ENCODE data around the gene MILR1. TPM values are rescaled to one million over a fixed set of nuclear protein-coding genes. Genes with fewer than 3 reads are reported as not detected.

Gene MILR1
- total RNA-seq (2014; rRNA removed; shearing (Covaris generic)), result not detected in 2 replicates

DNA sequence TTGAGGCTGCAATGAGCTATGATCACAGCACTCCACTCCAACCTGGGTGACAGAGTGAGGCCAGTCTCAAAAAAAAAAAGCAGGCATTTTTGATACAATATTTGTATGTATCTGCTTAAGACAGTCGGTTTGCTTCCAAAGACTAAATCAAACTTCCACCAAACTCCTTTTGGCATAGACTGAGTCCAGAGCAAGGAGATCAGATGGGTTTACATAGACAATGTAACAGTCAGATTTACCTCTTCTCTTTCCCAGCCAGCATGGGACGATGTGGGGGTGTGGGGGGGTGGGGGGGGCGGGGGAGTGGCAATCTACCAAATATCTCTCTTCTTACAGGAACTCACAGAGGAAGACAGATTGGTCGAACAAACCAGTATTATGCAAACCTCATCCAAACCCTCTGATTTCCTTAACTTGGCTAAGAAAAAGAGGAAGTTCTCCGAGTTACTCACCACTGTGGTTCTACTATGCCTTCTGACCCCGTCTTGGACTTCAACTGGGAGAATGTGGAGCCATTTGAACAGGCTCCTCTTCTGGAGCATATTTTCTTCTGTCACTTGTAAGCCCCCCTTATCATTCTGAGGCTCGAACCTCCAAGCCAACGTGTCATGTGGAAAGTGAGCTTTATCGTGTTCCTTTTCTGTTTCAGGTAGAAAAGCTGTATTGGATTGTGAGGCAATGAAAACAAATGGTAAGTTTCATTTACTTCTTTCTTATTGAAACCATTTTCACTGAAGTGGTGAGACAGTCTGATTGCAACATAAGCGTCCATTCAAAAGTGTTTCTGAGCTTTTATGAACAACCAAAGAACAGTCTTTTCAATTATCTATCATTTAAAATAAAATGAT is at the start of gene MILR1:
MILR1 (plus strand) TSS at position 451 of the 848 bp plus-strand sequence; CDS start at position 505, 54 bp downstream.
- no peaks in the 10 kb centered on the region for H3K36me3 ChIP-seq
- H3K9me3 ChIP-seq (replicated peaks), result no peaks in the 10 kb centered on the region
- H3K4me1 ChIP-seq (replicated peaks), result no peaks in the 10 kb centered on the region
- no peak within 1 kb of the TSS for H3K4me3 ChIP-seq
- H3K27me3 ChIP-seq (replicated peaks), result no peaks in the 10 kb centered on the region
- DNase-seq (ENCODE audit: low read depth in 1 of 2, low spot score in 2 of 2), result no peak
- no peak within 1 kb of the TSS for H3K27ac ChIP-seq

- no peak for DNase-seq (ENCODE audit: low read depth in 1 of 2, low spot score in 2 of 2)
- no peak overlapping the region for H3K4me3 ChIP-seq
- H3K9me3 ChIP-seq (replicated peaks), result no peaks in the 10 kb centered on the region
- H3K36me3 ChIP-seq, result no peaks in the 10 kb centered on the region
- H3K27ac ChIP-seq, result no peak overlapping the region
- H3K27me3 ChIP-seq (replicated peaks), result 0 out of 2 replicates have a peak, but pooled peaks cover 4% of the 10 kb centered on the region
- no peaks in the 10 kb centered on the region for H3K4me1 ChIP-seq (replicated peaks)
Measured at GRCh38 chr17:64399767-64400156, 49.2 kb upstream of the MILR1 start.

DNA sequence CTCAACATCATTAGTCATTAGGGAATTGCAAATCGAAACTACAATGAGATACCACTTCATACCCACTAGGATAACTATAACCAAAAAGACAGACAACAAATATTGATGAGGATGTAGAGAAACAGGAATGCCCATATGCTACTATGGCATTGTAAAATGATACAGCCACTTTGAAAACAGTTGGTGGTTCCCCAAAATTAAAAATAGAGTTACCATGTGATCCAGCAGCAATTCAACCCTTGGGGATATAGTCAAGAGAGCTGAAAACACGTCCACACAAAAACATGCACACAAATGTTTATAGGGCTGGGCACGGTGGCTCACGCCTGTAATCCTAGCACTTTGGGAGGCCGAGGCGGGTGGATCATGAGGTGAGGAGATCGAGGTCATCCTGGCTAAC is 48.3 kb upstream of the MILR1 start:
- no peak overlapping the region for H3K27ac ChIP-seq
- no peaks in the 10 kb centered on the region for H3K36me3 ChIP-seq
- no peak for DNase-seq (ENCODE audit: low read depth in 1 of 2, low spot score in 2 of 2)
- H3K9me3 ChIP-seq (replicated peaks), result no peaks in the 10 kb centered on the region
- 0 out of 2 replicates have a peak, but pooled peaks cover 3% of the 10 kb centered on the region for H3K27me3 ChIP-seq (replicated peaks)
- no peaks in the 10 kb centered on the region for H3K4me1 ChIP-seq (replicated peaks)
- H3K4me3 ChIP-seq, result no peak overlapping the region

DNA sequence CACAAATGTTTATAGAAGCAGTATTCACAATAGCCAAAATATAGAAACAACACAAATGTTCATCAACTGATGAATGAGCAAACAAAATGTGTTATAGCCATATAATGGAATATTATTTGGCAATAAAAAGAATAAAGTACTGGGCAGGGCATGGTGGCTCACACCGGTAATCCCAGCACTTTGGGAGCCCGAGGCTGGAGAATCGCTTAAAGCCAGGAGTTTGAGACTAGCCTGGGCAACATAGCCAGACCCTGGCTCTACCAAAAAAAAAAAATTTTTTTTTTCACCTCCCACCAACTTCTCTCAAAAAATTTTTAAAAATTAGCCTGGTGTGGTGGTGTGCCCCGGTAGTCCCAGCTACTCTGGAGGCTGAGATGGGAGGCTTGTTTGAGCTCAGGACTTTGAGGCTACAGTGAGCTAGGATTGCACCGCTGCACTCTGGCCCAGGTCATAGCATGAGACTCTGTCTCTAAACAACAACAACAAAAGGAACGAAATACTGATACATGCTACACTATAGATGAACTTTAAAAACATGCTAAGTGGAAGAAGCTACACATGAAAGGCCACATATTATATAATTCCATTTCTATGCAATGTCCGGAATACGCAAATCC is 47.6 kb upstream of the MILR1 start:
- DNase-seq (ENCODE audit: low read depth in 1 of 2, low spot score in 2 of 2), result no peak
- Histone ChIP-seq H3K36me3 (no peaks in the 10 kb centered on the region), H3K27me3 (replicated peaks) (no peaks in the 10 kb centered on the region), H3K4me1 (replicated peaks) (no peaks in the 10 kb centered on the region), H3K27ac (no peak overlapping the region), H3K9me3 (replicated peaks) (no peaks in the 10 kb centered on the region), H3K4me3 (no peak overlapping the region)

GRCh38 chr17:64401941-64402340 is 47.0 kb upstream of the MILR1 start:
- Histone ChIP-seq H3K4me3 (no peak overlapping the region), H3K27me3 (replicated peaks) (no peaks in the 10 kb centered on the region), H3K27ac (no peak overlapping the region), H3K4me1 (replicated peaks) (no peaks in the 10 kb centered on the region), H3K9me3 (replicated peaks) (no peaks in the 10 kb centered on the region), H3K36me3 (no peaks in the 10 kb centered on the region)
- no peak for DNase-seq (ENCODE audit: low read depth in 1 of 2, low spot score in 2 of 2)

- H3K9me3 ChIP-seq (replicated peaks), result no peaks in the 10 kb centered on the region
- no peak overlapping the region for H3K4me3 ChIP-seq
- H3K27me3 ChIP-seq (replicated peaks), result no peaks in the 10 kb centered on the region
- H3K36me3 ChIP-seq, result no peaks in the 10 kb centered on the region
- H3K4me1 ChIP-seq (replicated peaks), result no peaks in the 10 kb centered on the region
- no peak for DNase-seq (ENCODE audit: low read depth in 1 of 2, low spot score in 2 of 2)
- H3K27ac ChIP-seq, result no peak overlapping the region
Measured at GRCh38 chr17:64402469-64402868, 46.4 kb upstream of the MILR1 start.

GRCh38 chr17:64403881-64404460 is 44.9 kb upstream of the MILR1 start:
- Histone ChIP-seq H3K27ac (no peak overlapping the region), H3K27me3 (replicated peaks) (no peaks in the 10 kb centered on the region), H3K36me3 (no peaks in the 10 kb centered on the region), H3K4me3 (no peak overlapping the region), H3K9me3 (replicated peaks) (no peaks in the 10 kb centered on the region), H3K4me1 (replicated peaks) (no peaks in the 10 kb centered on the region)
- no peak for DNase-seq (ENCODE audit: low read depth in 1 of 2, low spot score in 2 of 2)

DNA sequence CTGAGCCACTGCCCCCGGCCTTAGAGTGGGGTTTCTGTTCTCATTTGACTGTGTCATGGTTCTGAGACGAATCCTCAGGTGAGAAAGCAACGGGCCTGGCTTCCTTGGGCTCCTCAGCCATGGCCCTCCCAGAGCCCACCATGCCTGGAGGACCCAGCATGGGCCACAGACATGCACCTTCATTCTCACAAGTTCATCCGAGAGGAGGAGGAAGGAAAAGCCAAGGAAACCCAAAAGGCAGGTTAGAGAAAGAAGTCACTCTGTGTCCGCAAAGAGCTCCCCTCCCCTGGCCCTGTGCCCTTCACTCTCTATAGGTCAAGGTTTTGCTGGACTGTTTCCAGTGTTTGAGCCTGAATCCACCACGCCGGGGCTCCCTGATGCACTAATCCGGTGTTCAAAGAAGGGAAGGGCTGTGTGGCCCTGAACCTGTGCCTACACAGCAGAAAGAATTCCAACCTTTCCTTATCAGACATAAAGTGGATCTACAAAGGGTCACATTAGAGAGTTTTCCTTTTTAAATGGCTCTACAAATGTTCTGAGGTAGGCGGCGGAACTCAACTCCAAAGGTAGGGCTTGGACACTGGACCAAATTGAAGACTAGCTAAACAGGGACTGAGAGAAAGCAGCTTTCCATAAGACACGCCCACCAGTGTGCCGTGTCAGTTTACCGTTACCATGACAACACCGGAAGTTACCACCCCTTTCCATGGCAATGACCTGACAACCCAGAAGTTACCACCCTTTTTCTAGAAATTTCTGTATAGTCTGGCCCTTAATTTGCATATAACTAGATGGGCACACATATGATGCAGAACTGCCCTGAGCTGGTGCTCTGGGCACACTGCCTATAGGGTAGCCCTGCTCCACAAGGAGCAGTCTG is 42.4 kb upstream of the MILR1 start:
- Histone ChIP-seq H3K27ac (no peak overlapping the region), H3K36me3 (no peaks in the 10 kb centered on the region), H3K9me3 (replicated peaks) (no peaks in the 10 kb centered on the region), H3K4me3 (no peak overlapping the region), H3K4me1 (replicated peaks) (no peaks in the 10 kb centered on the region), H3K27me3 (replicated peaks) (no peaks in the 10 kb centered on the region)
- DNase-seq (ENCODE audit: low read depth in 1 of 2, low spot score in 2 of 2), result no peak

DNA sequence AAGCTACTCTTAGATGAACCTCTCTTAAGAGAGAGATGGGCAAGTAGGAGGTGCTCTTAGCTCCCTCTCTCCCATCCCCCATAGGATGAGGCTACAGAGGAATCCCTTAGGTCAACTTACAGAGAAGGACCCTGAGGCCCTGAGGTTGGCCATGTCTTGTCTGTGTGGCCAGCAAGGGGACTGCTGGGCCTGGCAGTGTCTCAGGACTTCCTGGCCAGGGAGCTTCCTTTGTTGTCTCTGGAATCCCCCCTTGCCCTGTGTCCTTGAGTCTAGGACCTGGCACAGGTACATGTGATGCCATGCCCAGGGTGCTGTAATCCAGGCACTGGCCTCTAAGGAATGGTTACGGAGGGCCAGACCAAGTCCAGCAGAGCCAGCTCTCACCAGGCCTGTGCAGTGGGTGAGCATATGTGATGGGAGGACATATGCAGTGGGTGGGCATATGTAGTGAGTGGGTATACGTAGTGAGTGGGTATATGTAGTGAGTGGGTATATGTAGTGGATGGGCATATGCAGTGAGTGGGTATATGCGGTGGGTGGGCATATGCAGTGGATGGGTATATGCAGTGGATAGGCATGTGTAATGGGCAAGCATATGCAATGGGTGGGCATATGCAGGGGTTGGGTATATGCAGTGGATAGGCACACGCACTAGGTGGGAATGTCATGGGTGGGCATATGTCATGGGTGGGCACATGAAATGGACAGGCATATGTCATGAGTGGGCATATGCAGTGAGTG is 38.0 kb upstream of the MILR1 start:
- Histone ChIP-seq H3K4me1 (replicated peaks) (no peaks in the 10 kb centered on the region), H3K9me3 (replicated peaks) (no peaks in the 10 kb centered on the region)

GRCh38 chr17:64411999-64412771 is 36.7 kb upstream of the MILR1 start:
- no peaks in the 10 kb centered on the region for H3K9me3 ChIP-seq (replicated peaks)
- peaks cover 4% of the 10 kb centered on the region for H3K27me3 ChIP-seq (replicated peaks)
- no peaks in the 10 kb centered on the region for H3K4me1 ChIP-seq (replicated peaks)
- no peak for DNase-seq (ENCODE audit: low read depth in 1 of 2, low spot score in 2 of 2)
- H3K36me3 ChIP-seq, result no peaks in the 10 kb centered on the region
- no peak overlapping the region for H3K4me3 ChIP-seq
- no peak overlapping the region for H3K27ac ChIP-seq

More for the DNA sequence above, 38.0 kb upstream of the MILR1 start:
- no peaks in the 10 kb centered on the region for H3K36me3 ChIP-seq
- no peak overlapping the region for H3K27ac ChIP-seq
- no peak for DNase-seq (ENCODE audit: low read depth in 1 of 2, low spot score in 2 of 2)
- no peak overlapping the region for H3K4me3 ChIP-seq
- H3K27me3 ChIP-seq (replicated peaks), result no peaks in the 10 kb centered on the region; the same call in 1 of the 2 replicates

- Histone ChIP-seq H3K27me3 (replicated peaks) (peaks cover 9% of the 10 kb centered on the region), H3K27ac (no peak overlapping the region), H3K36me3 (no peaks in the 10 kb centered on the region), H3K4me3 (no peak overlapping the region), H3K4me1 (replicated peaks) (no peaks in the 10 kb centered on the region), H3K9me3 (replicated peaks) (no peaks in the 10 kb centered on the region)
- no peak for DNase-seq (ENCODE audit: low read depth in 1 of 2, low spot score in 2 of 2)
Measured at GRCh38 chr17:64412944-64413381, 36.0 kb upstream of the MILR1 start.

DNA sequence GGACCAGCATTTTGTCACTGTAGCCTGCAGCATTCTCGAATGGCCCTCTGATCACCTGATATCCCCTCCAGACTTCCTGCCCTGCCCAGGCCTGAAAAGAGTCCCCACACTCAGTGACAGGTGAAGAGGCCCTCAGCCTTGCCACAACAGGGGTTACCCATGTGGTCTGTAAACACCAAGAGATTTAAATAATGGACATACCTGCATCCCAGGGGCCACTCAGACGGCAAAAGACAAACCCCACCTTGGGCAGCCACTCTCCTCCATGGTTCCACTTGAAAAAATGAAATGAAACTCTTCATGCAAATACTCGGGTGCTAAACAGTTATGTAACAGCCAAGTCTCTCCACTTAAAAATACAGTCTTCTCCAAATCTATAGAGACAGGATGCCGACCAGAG is 35.4 kb upstream of the MILR1 start:
- Histone ChIP-seq H3K36me3 (no peaks in the 10 kb centered on the region), H3K27me3 (replicated peaks) (peaks cover 9% of the 10 kb centered on the region), H3K4me1 (replicated peaks) (peaks cover 3% of the 10 kb centered on the region), H3K4me3 (no peak overlapping the region), H3K27ac (no peak overlapping the region), H3K9me3 (replicated peaks) (no peaks in the 10 kb centered on the region)
- no peak for DNase-seq (ENCODE audit: low read depth in 1 of 2, low spot score in 2 of 2)

Measured in SJSA1 (cell line).